Activated CD8-positive, alpha-beta memory T cell treated with anti-CD3 and anti-CD28 coated beads, Interleukin-2, amount 50 U/mL, for 4 hours (primary cell): ENCODE results near the gene SUPT20H.
A peak's percentile ranks its signal among the peaks of the same experiment; 100 is the strongest.

ENCODE experiments used
- DNase-seq: peaks from one replicate; pipeline ENCODE4 v3.0.0-alpha.2; 2020

The SUPT20H gene

GRCh38 chr13:37058910-37059847 lies at the start of gene SUPT20H:
Gene SUPT20H, minus strand, starts transcription at chr13:37059688. Its CDS starts 8,198 bp downstream, at chr13:37051490.
- peak; percentile 94 for DNase-seq

DNA sequence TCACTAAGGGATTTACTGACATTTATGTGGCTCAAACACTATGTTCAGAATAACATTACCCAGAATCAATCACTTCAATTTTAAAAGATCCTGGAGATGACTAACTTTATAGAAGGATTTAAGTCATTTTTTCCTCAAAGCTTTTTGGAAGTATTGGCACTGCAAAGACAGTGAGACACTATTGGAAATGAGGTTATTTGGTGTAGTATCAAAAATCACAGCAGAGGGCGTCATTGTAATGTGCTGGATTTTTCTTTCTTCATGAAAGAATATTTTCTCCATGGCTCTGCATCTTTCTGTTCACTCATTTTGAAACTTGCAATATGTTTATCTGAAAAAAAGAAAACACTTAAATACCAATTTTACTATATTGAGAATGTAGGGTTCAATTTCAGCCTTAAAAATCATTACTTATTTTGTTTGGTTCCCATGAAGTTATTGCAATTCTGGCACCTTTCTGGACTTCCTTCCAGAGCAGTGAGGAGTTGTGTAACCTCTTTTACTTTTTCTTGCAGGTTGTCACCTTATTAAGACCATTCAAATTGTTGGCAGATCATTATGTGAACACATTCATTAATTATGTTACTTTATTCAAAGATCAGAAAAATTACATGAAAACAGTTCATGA lies 49.7 kb upstream of the SUPT20H start:
- DNase-seq, result no peak

DNA sequence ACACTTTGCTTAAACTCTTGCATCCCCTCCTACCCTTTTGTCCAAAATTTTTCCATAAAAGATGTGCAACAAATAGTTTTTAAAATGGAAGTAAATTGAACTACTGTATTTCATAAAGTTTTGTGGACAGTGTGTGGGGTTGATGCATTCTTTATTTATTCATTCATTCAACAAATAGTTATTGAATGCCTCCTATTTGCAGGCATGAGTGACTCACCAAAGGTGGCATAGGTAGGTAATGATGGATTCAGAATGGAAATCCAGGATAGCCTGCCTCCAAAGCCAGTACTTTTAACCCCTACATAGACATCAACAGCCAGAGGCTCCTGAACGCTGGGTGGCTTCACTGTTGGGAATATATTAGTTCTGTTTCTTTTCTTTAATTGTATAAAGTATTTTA lies 48.4 kb upstream of the SUPT20H start:
- no peak for DNase-seq

- no peak for DNase-seq
These were observed 48.0 kb upstream of the SUPT20H start for GRCh38 chr13:37107456-37107855.

DNA sequence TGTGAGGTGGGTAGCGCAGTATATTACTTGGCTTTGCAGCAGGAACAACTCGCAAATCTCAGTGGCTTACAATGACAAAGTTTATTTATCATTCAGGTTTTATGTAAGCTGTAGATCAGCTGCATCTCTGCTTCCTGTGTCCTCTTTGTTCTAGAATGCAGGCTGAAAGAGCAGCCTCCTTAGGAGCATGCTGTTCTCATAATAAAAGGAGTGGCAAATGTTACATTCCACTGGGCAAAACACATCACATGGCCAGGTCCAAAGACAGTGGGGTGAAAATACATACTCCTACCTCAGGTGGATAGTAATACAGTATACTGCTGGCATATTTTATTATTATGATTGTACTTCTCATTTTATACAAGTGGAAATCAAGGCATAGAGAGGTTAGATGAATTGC lies 47.2 kb upstream of the SUPT20H start:
- no peak for DNase-seq

DNA sequence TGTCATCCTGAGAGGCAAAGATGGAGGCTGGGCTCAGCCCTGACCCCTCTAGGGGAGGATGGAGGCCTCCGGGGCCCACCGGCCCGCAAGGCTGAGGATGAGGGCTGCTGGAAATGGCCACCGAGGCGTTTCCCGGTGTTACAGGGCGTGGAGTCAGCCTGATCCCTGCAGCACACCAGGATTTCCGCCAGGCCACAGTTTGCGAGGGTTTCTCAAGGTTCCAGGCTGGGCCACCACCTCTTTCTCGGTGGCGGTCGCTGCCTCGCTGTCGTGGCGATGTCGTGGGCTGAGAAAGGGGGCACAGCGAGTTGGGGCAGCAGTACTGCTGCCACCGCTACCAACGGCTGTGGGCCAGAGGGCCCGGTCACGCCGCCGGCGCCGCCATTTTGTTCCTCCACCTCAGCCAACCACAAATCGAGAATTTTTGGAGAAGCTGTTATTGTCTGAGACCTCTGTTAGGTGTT lies 45.8 kb upstream of the SUPT20H start, which contains the start of gene CSNK1A1L:
Gene CSNK1A1L, minus strand, starts transcription at position 414 of the 464 bp plus-strand sequence. Its CDS starts 408 bp downstream, at position 6.
- no peak for DNase-seq

DNA sequence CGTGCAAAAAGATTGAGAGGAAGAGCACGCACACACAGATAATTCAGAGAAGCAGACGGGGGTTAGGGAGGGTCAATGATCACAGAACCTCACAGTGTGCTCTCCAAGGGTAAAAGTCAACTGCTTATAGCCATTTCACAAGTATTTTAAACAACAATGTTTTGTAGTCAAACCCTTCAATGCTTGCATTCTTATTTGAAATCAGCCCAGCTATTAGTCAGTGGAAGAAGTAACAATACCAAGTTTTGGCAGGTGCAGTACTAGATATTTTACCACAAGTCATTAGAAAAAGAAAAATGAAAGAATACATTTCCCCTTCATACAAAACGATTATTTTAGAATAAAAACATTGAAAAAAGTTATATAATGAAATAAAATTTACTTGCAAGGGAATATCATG lies 43.4 kb upstream of the SUPT20H start:
- DNase-seq, result no peak

GRCh38 chr13:37101201-37101600 lies 41.7 kb upstream of the SUPT20H start:
- DNase-seq, result no peak

GRCh38 chr13:37100731-37101130 lies 41.2 kb upstream of the SUPT20H start:
- no peak for DNase-seq

- no peak for DNase-seq
These were observed 37.6 kb upstream of the SUPT20H start for GRCh38 chr13:37097076-37097475.

GRCh38 chr13:37094840-37095239 lies 35.4 kb upstream of the SUPT20H start:
- no peak for DNase-seq

GRCh38 chr13:37094099-37094498 lies 34.6 kb upstream of the SUPT20H start:
- no peak for DNase-seq

GRCh38 chr13:37091835-37092234 lies 32.3 kb upstream of the SUPT20H start:
- DNase-seq, result no peak

- no peak for DNase-seq
These were observed 31.4 kb upstream of the SUPT20H start for GRCh38 chr13:37090912-37091311.

GRCh38 chr13:37089495-37089894 lies 30.0 kb upstream of the SUPT20H start:
- no peak for DNase-seq

- DNase-seq, result no peak
These were observed 28.0 kb upstream of the SUPT20H start for GRCh38 chr13:37087486-37087885.

- no peak for DNase-seq
These were observed 26.1 kb upstream of the SUPT20H start for GRCh38 chr13:37085606-37086005.

GRCh38 chr13:37076818-37077217 lies 17.3 kb upstream of the SUPT20H start:
- DNase-seq, result no peak

DNA sequence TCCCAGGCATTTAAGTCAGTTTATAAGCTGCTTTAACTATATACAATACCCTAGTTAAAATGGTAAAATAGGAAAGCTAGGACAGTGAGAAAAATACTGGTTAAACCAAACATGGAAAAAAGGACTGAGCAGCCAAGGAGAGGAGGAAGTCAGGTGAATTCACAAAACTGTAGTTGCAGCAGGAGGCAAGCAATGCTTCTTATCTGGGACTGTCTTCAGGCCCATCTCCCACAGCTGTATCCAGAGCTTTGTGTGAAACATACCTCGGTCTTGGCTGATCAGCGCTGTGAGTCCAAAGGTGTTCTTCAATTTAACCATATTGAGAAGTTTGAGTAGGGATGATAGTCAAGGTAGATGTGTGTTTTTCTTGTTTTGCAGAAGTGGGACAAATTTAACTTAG lies 15.7 kb upstream of the SUPT20H start:
- no peak for DNase-seq

DNA sequence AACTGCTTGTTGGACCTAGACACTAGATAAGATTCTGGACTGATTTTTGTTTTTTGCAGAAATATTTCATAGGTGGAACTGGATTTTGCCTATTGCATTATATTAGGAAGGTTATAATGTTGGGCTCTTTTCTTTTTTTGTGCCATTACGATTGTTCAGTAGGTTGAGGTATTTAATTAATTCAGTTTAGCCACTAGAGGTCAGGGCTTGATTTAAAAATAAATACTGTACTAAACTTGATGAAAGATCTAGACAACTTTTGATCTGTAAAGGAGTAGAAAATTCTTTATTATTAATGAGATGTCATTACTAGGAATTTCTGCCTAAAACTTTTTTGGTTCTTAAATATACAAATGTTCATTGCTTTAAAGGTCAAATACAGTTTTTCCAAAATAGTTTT lies 15.2 kb upstream of the SUPT20H start:
- DNase-seq, result no peak

- DNase-seq, result no peak
These were observed 12.5 kb upstream of the SUPT20H start for GRCh38 chr13:37072024-37072423.

- no peak for DNase-seq
These were observed 11.5 kb upstream of the SUPT20H start for GRCh38 chr13:37070956-37071355.

DNA sequence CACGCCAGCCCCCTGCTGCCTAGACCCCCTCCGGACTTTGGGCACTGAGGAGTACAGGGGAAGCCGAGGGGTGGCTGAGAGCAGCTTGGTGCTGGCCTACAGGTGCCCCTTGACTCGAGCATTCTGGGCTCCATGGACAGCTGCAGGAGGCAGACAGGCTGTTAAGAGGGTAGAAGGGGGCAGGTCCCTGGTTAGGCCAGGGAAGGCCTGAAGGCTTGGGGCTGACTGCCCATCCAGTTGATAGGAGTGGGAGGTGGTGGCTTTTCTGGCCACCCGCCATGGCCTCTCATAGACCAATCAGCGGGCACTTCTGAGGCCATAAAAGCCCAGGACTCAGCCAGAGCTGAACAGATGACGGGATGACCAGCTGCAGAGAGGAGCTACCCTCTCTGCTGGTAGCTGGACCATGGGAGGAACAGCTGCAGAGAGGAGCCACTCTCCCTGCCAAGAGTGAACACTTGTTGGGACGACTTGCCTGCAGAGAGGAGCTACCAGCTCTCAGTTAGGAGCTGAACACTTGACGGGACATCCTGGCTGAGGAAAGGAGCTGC lies 10.7 kb upstream of the SUPT20H start:
- DNase-seq, result no peak
